ENCODE measurements around the gene HIPK3.

DNA sequence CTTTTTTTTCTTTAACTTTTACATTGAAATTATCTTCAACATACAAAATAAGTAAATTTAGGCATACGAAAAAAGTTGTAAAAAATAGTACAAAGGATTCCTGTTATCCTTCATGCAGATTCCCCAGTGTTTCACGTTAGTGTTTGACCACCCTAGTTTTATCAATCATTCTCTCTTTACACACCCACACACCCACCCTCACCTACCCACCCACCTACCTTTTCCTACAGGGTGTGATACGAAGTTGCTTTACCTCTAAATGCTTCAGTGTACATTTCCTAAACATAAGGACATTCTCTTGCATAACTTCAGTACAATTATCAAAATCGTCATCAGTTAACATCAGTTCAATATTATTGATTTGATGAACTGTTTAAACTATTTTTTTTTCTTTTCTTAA, 37.0 kb downstream of the HIPK3 start:
- TF ChIP-seq, protein P1, sequence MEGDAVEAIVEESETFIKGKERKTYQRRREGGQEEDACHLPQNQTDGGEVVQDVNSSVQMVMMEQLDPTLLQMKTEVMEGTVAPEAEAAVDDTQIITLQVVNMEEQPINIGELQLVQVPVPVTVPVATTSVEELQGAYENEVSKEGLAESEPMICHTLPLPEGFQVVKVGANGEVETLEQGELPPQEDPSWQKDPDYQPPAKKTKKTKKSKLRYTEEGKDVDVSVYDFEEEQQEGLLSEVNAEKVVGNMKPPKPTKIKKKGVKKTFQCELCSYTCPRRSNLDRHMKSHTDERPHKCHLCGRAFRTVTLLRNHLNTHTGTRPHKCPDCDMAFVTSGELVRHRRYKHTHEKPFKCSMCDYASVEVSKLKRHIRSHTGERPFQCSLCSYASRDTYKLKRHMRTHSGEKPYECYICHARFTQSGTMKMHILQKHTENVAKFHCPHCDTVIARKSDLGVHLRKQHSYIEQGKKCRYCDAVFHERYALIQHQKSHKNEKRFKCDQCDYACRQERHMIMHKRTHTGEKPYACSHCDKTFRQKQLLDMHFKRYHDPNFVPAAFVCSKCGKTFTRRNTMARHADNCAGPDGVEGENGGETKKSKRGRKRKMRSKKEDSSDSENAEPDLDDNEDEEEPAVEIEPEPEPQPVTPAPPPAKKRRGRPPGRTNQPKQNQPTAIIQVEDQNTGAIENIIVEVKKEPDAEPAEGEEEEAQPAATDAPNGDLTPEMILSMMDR (conservative IDR thresholded peaks at IDR 0.05; ENCODE audit: low read length) = no peak
- TF ChIP-seq EZH2phosphoT487 (IDR thresholded peaks at IDR 0.05; ENCODE audit: borderline replicate concordance) = no peak

Data from Loucy (cell line).